H1 (cell line): Measurements from ENCODE around the gene ATAT1.
A peak's percentile ranks its signal among the peaks of the same experiment; 100 is the strongest.

ENCODE experiments used
- BRCA1 ChIP-seq: IDR thresholded peaks from 2 replicates; pipeline ENCODE4 v1.6.1; 2012; ENCODE audit warnings: low read depth, low read length, improper control_type of control experiment
- POLR2A ChIP-seq, 2 experiments: IDR thresholded peaks; 1 replicate in 1 of 2; 2 replicates in 1 of 2; pipeline ENCODE4 v1.6.1; 2011; ENCODE audit warnings: low read depth in 2 of 2, low read length in 2 of 2, mild to moderate bottlenecking in 2 of 2; ENCODE audit errors: control extremely low read depth in 1 of 2
- RFX5 ChIP-seq: IDR thresholded peaks from 2 replicates; pipeline ENCODE4 v1.6.1; 2011; ENCODE audit warnings: low read depth, low read length, improper control_type of control experiment, borderline replicate concordance
- TF ChIP-seq, protein P1 (sequence below), 3 experiments: IDR thresholded peaks; 1 replicate in 2 of 3; 2 replicates in 1 of 3; pipeline versions ENCODE4 v1.5.1 to v1.6.1; 2011; ENCODE audit warnings: low read length in 3 of 3, mild to moderate bottlenecking in 3 of 3, inconsistent platforms in 2 of 3, low read depth in 1 of 3, moderate library complexity in 1 of 3; ENCODE audit not compliant: insufficient read depth in 1 of 3; ENCODE audit errors: control extremely low read depth in 1 of 3

DNA sequence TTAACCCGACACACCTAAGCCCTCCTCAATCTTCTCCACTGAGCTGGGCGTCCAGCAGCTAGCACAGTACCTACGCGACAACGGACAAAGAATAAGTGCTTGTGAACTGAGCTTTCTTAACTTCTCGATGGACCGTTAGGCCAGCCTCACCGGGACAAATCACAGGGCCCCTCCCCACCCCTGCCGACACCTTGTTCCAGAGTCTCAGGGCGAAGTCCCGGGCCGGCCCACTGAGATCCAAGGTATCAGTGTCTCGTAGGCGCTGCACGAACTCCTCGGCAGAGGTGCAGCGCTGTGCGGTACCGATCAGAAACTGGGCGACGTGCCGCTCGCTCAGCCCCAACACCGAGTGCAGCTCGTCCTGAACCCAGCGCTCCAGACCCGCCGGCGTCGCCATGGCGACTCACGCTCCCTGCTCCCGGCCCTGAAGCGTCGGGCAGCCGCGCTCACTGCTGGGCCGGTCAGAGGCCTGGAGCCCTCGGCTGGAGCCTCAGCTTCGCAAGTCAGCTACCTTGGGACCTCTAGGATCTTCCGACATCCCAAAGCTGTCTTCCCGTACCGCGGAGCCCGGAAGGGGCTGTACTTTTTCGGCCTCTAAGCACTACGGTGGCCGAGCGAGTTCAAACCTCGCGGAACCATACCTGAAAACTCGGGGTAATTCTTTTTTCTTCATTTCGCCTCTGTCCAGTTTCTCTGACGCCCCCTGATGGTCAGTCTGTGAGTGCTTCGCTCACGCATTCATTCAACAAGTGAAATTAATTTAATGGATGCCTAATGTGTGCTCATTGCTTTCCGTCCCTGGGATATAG is 46.0 kb downstream of the ATAT1 start, which contains the start of gene DHX16:
- TF ChIP-seq, protein P1, sequence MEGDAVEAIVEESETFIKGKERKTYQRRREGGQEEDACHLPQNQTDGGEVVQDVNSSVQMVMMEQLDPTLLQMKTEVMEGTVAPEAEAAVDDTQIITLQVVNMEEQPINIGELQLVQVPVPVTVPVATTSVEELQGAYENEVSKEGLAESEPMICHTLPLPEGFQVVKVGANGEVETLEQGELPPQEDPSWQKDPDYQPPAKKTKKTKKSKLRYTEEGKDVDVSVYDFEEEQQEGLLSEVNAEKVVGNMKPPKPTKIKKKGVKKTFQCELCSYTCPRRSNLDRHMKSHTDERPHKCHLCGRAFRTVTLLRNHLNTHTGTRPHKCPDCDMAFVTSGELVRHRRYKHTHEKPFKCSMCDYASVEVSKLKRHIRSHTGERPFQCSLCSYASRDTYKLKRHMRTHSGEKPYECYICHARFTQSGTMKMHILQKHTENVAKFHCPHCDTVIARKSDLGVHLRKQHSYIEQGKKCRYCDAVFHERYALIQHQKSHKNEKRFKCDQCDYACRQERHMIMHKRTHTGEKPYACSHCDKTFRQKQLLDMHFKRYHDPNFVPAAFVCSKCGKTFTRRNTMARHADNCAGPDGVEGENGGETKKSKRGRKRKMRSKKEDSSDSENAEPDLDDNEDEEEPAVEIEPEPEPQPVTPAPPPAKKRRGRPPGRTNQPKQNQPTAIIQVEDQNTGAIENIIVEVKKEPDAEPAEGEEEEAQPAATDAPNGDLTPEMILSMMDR (IDR thresholded peaks at IDR 0.05; ENCODE audit: control extremely low read depth in 1 of 3, insufficient read depth in 1 of 3, low read depth in 1 of 3, low read length in 3 of 3): peak; percentile 50 to 80 (median 72)
- TF ChIP-seq RFX5 (no peak), POLR2A (IDR thresholded peaks at IDR 0.05; ENCODE audit: control extremely low read depth in 1 of 2, low read depth in 2 of 2, low read length in 2 of 2) (no peak), BRCA1 (peak; percentile 61)
